GM12878 (cell line): ENCODE results near the gene SMARCC1. TPM values are rescaled to one million over a fixed set of nuclear protein-coding genes. Genes with fewer than 3 reads are reported as not detected.
A peak's percentile ranks its signal among the peaks of the same experiment; 100 is the strongest.

Experiments
- ATF3 ChIP-seq: IDR thresholded peaks from 2 replicates; pipeline ENCODE4 v1.6.1; 2011; ENCODE audit warnings: low read depth, mild to moderate bottlenecking, low read length, moderate library complexity, borderline replicate concordance; ENCODE audit errors: extremely low read depth
- BRCA1 ChIP-seq: IDR thresholded peaks from 2 replicates; pipeline ENCODE4 v1.6.1; 2011; ENCODE audit warnings: low read depth, low read length, improper control_type of control experiment
- CBX5 ChIP-seq: sonication (generic); IDR thresholded peaks from 2 replicates; pipeline ENCODE4 v1.6.1; 2016; ENCODE audit warnings: low read depth, moderate library complexity, mild to moderate bottlenecking, inconsistent platforms
- CHD1 ChIP-seq: IDR thresholded peaks from 2 replicates; pipeline ENCODE4 v1.6.1; 2012; ENCODE audit warnings: low read depth, low read length, improper control_type of control experiment
- E4F1 ChIP-seq: fragments of 450-650 bp; IDR thresholded peaks from 2 replicates; pipeline ENCODE4 v1.6.1; 2018; ENCODE audit warnings: borderline replicate concordance, mild to moderate bottlenecking; ENCODE audit not compliant: partially characterized antibody
- GABPA ChIP-seq: IDR thresholded peaks from 2 replicates; pipeline ENCODE4 v1.6.1; 2014; ENCODE audit warnings: antibody characterized with exemption, low read depth, mild to moderate bottlenecking, inconsistent platforms
- GATAD2B ChIP-seq: fragments of 450-650 bp; conservative IDR thresholded peaks from 2 replicates; pipeline ENCODE4 v1.6.1; 2017; ENCODE audit warnings: low read depth, mild to moderate bottlenecking, moderate library complexity
- IKZF1 ChIP-seq: fragments of 450-650 bp; conservative IDR thresholded peaks from 2 replicates; pipeline ENCODE4 v1.6.1; 2017; ENCODE audit warnings: antibody characterized with exemption, mild to moderate bottlenecking
- MAX ChIP-seq: IDR thresholded peaks from 2 replicates; pipeline ENCODE4 v1.6.1; 2012; ENCODE audit warnings: low read depth, low read length, improper control_type of control experiment
- MTA2 ChIP-seq: fragments of 450-650 bp; IDR thresholded peaks from 2 replicates; pipeline ENCODE4 v1.6.1; 2016; ENCODE audit warnings: low read depth, mild to moderate bottlenecking, moderate library complexity
- MTA3 ChIP-seq: IDR thresholded peaks from 2 replicates; pipeline ENCODE4 v1.6.1; 2012; ENCODE audit warnings: low read length, inconsistent platforms, borderline replicate concordance
- NFXL1 ChIP-seq: fragments of 450-650 bp; IDR thresholded peaks from 2 replicates; pipeline ENCODE4 v1.6.1; 2017; ENCODE audit warnings: antibody characterized with exemption, mild to moderate bottlenecking, borderline replicate concordance
- NFYB ChIP-seq: IDR thresholded peaks from 2 replicates; pipeline ENCODE4 v1.6.1; 2011; ENCODE audit warnings: low read depth, mild to moderate bottlenecking, low read length, improper control_type of control experiment, moderate library complexity; ENCODE audit not compliant: insufficient read depth
- NRF1 ChIP-seq: conservative IDR thresholded peaks from 2 replicates; pipeline ENCODE4 v1.6.1; 2011; ENCODE audit warnings: mild to moderate bottlenecking, low read depth, low read length, improper control_type of control experiment
- RAD21 ChIP-seq: IDR thresholded peaks from 2 replicates; pipeline ENCODE4 v1.6.1; 2011; ENCODE audit warnings: mild to moderate bottlenecking, low read depth, low read length, moderate library complexity; ENCODE audit not compliant: insufficient read depth
- RBBP5 ChIP-seq: fragments of 200-600 bp; sonication (generic); conservative IDR thresholded peaks from 2 replicates; pipeline ENCODE4 v1.6.1; 2016
- SMARCA5 ChIP-seq: fragments of 450-650 bp; IDR thresholded peaks from 2 replicates; pipeline ENCODE4 v1.6.1; 2017; ENCODE audit warnings: mild to moderate bottlenecking
- SPI1 ChIP-seq: IDR thresholded peaks from 2 replicates; pipeline ENCODE4 v1.6.1; 2011; ENCODE audit warnings: low read depth, mild to moderate bottlenecking, low read length, moderate library complexity, borderline replicate concordance; ENCODE audit not compliant: insufficient read depth
- SREBF2 ChIP-seq: IDR thresholded peaks from 2 replicates; pipeline ENCODE4 v1.6.1; 2012; ENCODE audit warnings: mild to moderate bottlenecking, low read length
- TARDBP ChIP-seq: IDR thresholded peaks from 2 replicates; pipeline ENCODE4 v1.6.1; 2016; ENCODE audit warnings: borderline replicate concordance
- USF2 ChIP-seq: IDR thresholded peaks from 2 replicates; pipeline ENCODE4 v1.6.1; 2011; ENCODE audit warnings: low read depth, low read length, improper control_type of control experiment, borderline replicate concordance
- YY1 ChIP-seq: IDR thresholded peaks from 2 replicates; pipeline ENCODE4 v1.6.1; 2011; ENCODE audit warnings: low read depth, mild to moderate bottlenecking, low read length
- ZBTB33 ChIP-seq: fragments of 450-650 bp; IDR thresholded peaks from 2 replicates; pipeline ENCODE4 v1.6.1; 2017; ENCODE audit warnings: mild to moderate bottlenecking
- ZNF207 ChIP-seq: fragments of 450-650 bp; IDR thresholded peaks from 2 replicates; pipeline ENCODE4 v1.6.1; 2014; ENCODE audit warnings: antibody characterized with exemption, mild to moderate bottlenecking, borderline replicate concordance
- ZNF274 ChIP-seq: IDR thresholded peaks from one replicate; pipeline ENCODE4 v1.8.0; 2011; ENCODE audit not compliant: insufficient read length, insufficient read depth
- ZNF384 ChIP-seq: IDR thresholded peaks from 2 replicates; pipeline ENCODE4 v1.6.1; 2012; ENCODE audit warnings: low read depth, mild to moderate bottlenecking, low read length, improper control_type of control experiment, borderline replicate concordance
- polyA plus RNA-seq, 11 experiments: library from polyadenylated mRNA; depleted of rRNA in 4 of 11; unstranded in 6 of 11; stranded (reverse) in 5 of 11; fragments of >200 nt; fragmentation: Nextera tagmentation in 4 of 11; fragmentation: Illumina TruSeq in 1 of 11; extraction: Ambion mirVana in 4 of 11; extraction: Trizol in 1 of 11; gene quantifications; 1 replicate in 1 of 11; 2 replicates in 10 of 11; pipeline versions ENCODE4 v1.2.1 to v1.2.3, GENCODE V29; 2011 to 2016; ENCODE audit warnings: inconsistent platforms in 2 of 11, missing spikeins in 2 of 11, low read depth in 1 of 11
- total RNA-seq, 4 experiments: library from RNA; depleted of rRNA in 3 of 4; stranded (reverse); fragments of >200 nt in 3 of 4; fragmentation: Illumina TruSeq in 1 of 4; extraction: Trizol in 1 of 4; gene quantifications; 2 replicates each; pipeline versions ENCODE4 v1.2.1 to v1.2.3, GENCODE V29; 2013 to 2021

The SMARCC1 gene
- total and polyA plus RNA-seq, 10 of the 15 experiments (the other 5 are each of a cell fraction or from before 2014, with no cell fraction given): 26.6 to 147 (median 57.1) TPM

- peak; percentile 31; the same call in 1 of the 2 replicates for TF ChIP-seq SPI1
- TF ChIP-seq RBBP5: no peak
- TF ChIP-seq GABPA: no peak
- no peak; the same call in 1 of the 2 replicates for TF ChIP-seq USF2
- peak; percentile 69; the same call in 1 of the 2 replicates for TF ChIP-seq ZNF207
- TF ChIP-seq IKZF1: peak; percentile 90
- TF ChIP-seq ZNF384: no peak
- TF ChIP-seq E4F1: peak; percentile 80
- peak; percentile 88; the same call in 1 of the 2 replicates for TF ChIP-seq SMARCA5
- peak; percentile 18; the same call in 1 of the 2 replicates for TF ChIP-seq SREBF2
- TF ChIP-seq MTA3: no peak
- TF ChIP-seq ZBTB33: no peak
- peak; percentile 62; the same call in 1 of the 2 replicates for TF ChIP-seq MTA2
- peak; percentile 38 for TF ChIP-seq GATAD2B
- no peak for TF ChIP-seq RAD21
- TF ChIP-seq CBX5: no peak
- no peak for TF ChIP-seq NFXL1
- no peak for TF ChIP-seq NFYB
- TF ChIP-seq ATF3: no peak
- peak; percentile 96 for TF ChIP-seq NRF1
- TF ChIP-seq CHD1: peak; percentile 59
- no peak for TF ChIP-seq ZNF274
- TF ChIP-seq YY1: peak; percentile 78
- peak; percentile 81 for TF ChIP-seq MAX
- TF ChIP-seq TARDBP: no peak
- TF ChIP-seq BRCA1: peak; percentile 64; the same call in 1 of the 2 replicates
Observed at GRCh38 chr3:47781685-47782445, at the start of gene SMARCC1 (continued).
